D721Med (cell line): Measurements from ENCODE around the gene TIA1.
"Not testable (repeated sequence)": the region's sequence is repeated elsewhere in the genome, so short reads cannot be mapped to it uniquely, and the experiment has no call there.

Experiments used
- DNase-seq: peaks from one replicate; pipeline ENCODE4 v3.0.0; 2011; ENCODE audit warnings: low spot score; ENCODE audit not compliant: insufficient read length
- FAIRE-seq: peaks from 2 replicates; lab custom pipeline; 2011; peaks lifted over from hg19 to GRCh38; lab: Jason Lieb, UNC
- CTCF ChIP-seq: IDR thresholded peaks from 2 replicates; pipeline ENCODE4 v1.5.1; 2012; ENCODE audit warnings: mild to moderate bottlenecking, control low read depth; ENCODE audit not compliant: insufficient read depth; ENCODE audit errors: missing control alignments

The TIA1 gene

GRCh38 chr2:70242552-70242951 is 5.9 kb downstream of the TIA1 start:
- no peak for DNase-seq
- no peak for FAIRE-seq

DNA sequence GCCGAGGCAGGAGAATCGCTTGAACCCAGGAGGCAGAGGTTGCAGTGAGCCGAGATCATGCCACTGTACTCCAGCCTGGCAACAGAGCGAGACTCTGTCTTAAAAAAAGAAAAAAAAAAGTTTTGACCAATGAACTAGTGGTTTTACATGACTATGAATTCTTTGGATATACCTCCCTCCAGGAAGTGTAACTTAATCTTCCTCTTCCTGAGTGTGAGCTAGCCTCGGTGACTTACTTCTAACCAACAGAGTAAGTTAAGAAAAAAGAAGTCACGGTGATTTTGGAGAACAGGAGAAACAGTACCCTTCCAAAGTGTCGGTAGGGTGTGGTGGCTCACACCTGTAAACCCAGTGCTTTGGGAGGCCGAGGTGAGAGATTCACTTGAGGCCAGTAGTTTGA is 7.1 kb downstream of the TIA1 start:
- no peak for DNase-seq
- no peak for TF ChIP-seq CTCF
- no peak for FAIRE-seq

More at GRCh38 chr2:70242552-70242951, 5.9 kb downstream of the TIA1 start:
- TF ChIP-seq CTCF = no peak

- no peak for FAIRE-seq
Observed at GRCh38 chr2:70240599-70240998, 7.8 kb downstream of the TIA1 start.

DNA sequence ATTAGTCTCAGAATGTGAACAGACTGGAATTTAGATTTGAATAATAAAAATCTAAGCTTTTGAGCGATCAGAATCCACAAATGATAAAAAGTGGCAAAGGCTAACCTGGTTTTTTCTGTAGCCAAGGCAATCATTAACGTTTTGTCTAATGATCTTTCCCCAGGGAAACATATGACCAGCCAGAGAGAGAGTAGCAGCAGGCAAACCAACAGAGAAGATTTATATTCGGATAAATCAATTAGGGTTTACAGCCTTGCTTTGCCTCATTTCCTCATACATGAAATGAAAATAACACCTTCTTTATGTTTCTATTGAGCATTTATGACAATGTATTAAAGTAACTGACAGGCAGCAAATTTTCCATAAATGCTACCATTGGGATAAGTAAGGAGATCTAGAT is 14.5 kb downstream of the TIA1 start:
- DNase-seq (no peak), FAIRE-seq (no peak)
- no peak for TF ChIP-seq CTCF

More at GRCh38 chr2:70240599-70240998, 7.8 kb downstream of the TIA1 start:
- TF ChIP-seq CTCF = no peak
- no peak for DNase-seq

DNA sequence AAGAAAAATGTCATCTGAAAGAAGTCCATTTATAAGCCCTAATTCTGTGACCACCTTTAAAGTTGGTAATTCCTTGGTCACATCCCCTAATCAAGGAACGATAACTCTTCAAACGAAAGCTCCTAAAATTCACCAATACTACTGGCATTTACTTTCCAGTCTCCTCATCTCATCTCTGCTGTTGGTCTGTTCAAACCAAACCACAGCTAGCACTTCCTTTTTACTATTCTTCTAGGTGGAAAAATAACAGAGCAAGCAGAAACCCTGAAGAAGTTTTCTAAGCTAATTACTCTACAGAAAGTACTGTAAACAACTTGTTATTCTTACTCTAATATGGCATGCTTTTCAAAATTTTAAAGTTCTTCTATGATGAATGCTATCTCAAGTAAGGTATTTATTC is 21.6 kb downstream of the TIA1 start:
- FAIRE-seq (no peak), DNase-seq (no peak)
- TF ChIP-seq CTCF = no peak

GRCh38 chr2:70223305-70223704 is 25.1 kb downstream of the TIA1 start:
- DNase-seq, FAIRE-seq: not testable (repeated sequence)

DNA sequence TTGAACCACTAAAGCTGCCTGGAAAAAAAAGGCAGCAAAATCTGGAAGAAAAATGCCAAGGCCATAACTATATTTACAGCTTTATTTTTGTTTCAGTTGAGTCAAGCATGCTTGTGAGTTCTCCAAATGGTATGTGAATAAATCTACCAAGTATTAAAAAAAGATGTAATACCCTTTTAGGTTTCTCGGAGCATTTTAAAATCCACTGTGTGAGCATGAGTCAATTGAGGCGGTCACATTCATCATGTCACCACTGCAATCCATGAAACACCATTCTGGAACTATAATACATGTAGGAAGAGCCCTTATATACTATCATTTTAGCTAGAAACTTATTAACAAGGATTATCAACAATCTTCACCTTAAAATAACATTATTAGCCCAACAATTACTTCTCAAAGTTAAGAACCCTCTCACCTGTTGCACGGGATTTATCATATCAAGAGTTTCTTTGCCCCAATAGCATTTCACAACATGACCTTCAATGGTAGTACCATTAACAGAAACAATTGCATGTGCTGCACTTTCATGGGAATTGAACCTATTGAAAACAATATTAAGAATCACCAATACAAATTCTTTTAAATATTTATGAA is 33.4 kb downstream of the TIA1 start:
- DNase-seq = no peak
- no peak for FAIRE-seq
- TF ChIP-seq CTCF = no peak

- TF ChIP-seq CTCF = no peak
- FAIRE-seq = no peak
- DNase-seq = no peak
Observed at GRCh38 chr2:70214365-70214764, 34.1 kb downstream of the TIA1 start.
